Activated CD4-positive, alpha-beta T cell treated with anti-CD3 and anti-CD28 coated beads, Interleukin-2, amount 10 ng/mL, durations not matched to agents 24 days and 14 days (primary cell): ENCODE measurements around the gene TADA2A. TPM values are rescaled to one million over a fixed set of nuclear protein-coding genes. Genes with fewer than 3 reads are reported as not detected.

ENCODE experiments used
- DNase-seq: peaks from one replicate; pipeline ENCODE4 v3.0.0; 2022
- H3K27ac Mint-ChIP-seq: one replicate; pipeline ENCODE4 v1.8.0; 2022; ENCODE audit warnings: mild to moderate bottlenecking, mixed read lengths
- H3K27me3 Mint-ChIP-seq: one replicate; pipeline ENCODE4 v1.8.0; 2022; ENCODE audit warnings: mixed read lengths
- H3K36me3 Mint-ChIP-seq: one replicate; pipeline ENCODE4 v1.8.0; 2022; ENCODE audit warnings: low read depth, mild to moderate bottlenecking, mixed read lengths
- H3K4me1 Mint-ChIP-seq: one replicate; pipeline ENCODE4 v1.8.0; 2021; ENCODE audit warnings: mixed read lengths
- H3K4me3 Mint-ChIP-seq: one replicate; pipeline ENCODE4 v1.8.0; 2022; ENCODE audit warnings: mild to moderate bottlenecking, moderate library complexity, mixed read lengths
- H3K9me3 Mint-ChIP-seq: one replicate; pipeline ENCODE4 v1.8.0; 2021; ENCODE audit warnings: mixed read lengths
- intact Hi-C: fragments of 100-400 bp; cut with micrococcal nuclease; formaldehyde crosslinking; loops from one replicate; pipeline ENCODE4 v1.15.1; 2023
- total RNA-seq: library from RNA; stranded (reverse); gene quantifications from 2 replicates; pipeline ENCODE4 v1.2.3, GENCODE V29; 2022

Gene TADA2A
- total RNA-seq, 1 donor from 2014 or later: 46.7 TPM

DNA sequence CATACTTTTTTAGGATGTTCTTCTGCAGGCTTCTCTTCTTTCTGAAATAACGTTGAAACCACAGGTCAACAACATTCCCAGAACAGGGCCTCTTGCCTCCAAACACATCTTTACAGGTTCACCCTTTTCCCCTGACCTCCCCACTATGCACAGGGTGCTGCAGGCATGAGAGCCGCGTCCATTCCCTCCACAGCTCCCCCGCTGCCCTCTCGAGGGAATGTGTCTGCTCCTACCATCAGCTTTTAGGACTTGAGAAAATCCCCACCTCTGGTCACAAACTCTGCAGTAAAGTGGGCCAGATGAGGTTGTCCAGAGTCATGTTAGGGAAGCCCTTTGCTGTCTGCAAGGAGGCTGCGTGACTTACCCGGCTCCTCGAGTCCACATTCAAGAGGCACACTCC is 113.5 kb downstream of the TADA2A start:
- no peak for DNase-seq
- no peak overlapping the region for H3K4me3 Mint-ChIP-seq
- no peaks in the 10 kb centered on the region for H3K27me3 Mint-ChIP-seq
- H3K4me1 Mint-ChIP-seq: peaks cover 17% of the 10 kb centered on the region
- H3K27ac Mint-ChIP-seq: no peak overlapping the region
- H3K9me3 Mint-ChIP-seq: no peaks in the 10 kb centered on the region
- H3K36me3 Mint-ChIP-seq: peaks cover 59% of the 10 kb centered on the region
- intact Hi-C loops: no loop called here

DNA sequence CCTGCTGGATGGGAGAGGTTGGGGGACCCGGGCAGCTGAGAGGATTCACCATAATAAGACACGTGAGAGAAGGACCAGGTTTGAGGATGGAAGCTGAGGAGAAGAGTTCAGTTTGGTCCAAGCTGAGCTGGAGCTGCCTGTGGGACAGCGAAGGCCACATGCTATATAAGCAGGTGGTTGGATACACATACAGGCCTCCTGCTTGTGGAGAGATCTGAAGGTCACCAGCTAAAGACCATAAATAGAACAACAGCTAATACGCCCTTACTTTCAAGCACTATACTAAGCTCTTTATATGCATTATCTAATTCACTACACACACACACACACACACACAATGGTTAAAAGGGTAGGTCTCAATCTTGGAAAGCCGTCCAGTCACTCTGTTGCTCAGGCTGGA is 115.1 kb downstream of the TADA2A start:
- H3K4me3 Mint-ChIP-seq: no peak overlapping the region
- no peaks in the 10 kb centered on the region for H3K9me3 Mint-ChIP-seq
- H3K27me3 Mint-ChIP-seq: no peaks in the 10 kb centered on the region
- H3K27ac Mint-ChIP-seq: peak overlapping the region; percentile 29
- no peak for DNase-seq
- peaks cover 56% of the 10 kb centered on the region for H3K36me3 Mint-ChIP-seq
- intact Hi-C loops: no loop called here
- H3K4me1 Mint-ChIP-seq: peaks cover 17% of the 10 kb centered on the region

DNA sequence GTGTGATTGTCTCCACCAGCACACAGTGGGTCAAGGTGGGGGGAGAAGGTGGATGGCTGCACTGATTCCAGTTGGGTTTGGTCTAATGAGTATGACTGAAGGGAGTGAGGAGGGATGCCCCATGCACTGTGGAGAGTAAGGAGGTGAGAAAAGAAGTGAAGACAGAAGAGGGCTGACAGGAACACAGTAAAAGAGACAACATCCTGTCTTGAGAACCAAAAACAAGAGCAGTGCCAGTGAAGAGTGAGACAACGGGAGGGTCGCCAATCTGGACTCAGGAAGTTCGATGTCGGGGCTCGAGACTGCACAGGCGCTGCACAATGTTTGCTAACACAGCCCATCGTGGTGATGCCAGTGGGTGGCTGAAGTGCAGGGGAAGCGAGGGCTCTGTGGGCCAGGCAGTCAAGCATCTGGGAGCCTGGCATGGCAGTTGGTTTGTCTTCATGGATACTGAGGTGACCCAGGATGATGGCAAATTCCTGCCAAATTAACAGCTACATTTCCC is 117.1 kb downstream of the TADA2A start:
- Mint-ChIP-seq H3K4me1 (peaks cover 17% of the 10 kb centered on the region), H3K9me3 (no peaks in the 10 kb centered on the region), H3K4me3 (no peak overlapping the region), H3K36me3 (peaks cover 45% of the 10 kb centered on the region), H3K27ac (peak overlapping the region; percentile 59), H3K27me3 (no peaks in the 10 kb centered on the region)
- intact Hi-C loops: no loop called here
- no peak for DNase-seq

DNA sequence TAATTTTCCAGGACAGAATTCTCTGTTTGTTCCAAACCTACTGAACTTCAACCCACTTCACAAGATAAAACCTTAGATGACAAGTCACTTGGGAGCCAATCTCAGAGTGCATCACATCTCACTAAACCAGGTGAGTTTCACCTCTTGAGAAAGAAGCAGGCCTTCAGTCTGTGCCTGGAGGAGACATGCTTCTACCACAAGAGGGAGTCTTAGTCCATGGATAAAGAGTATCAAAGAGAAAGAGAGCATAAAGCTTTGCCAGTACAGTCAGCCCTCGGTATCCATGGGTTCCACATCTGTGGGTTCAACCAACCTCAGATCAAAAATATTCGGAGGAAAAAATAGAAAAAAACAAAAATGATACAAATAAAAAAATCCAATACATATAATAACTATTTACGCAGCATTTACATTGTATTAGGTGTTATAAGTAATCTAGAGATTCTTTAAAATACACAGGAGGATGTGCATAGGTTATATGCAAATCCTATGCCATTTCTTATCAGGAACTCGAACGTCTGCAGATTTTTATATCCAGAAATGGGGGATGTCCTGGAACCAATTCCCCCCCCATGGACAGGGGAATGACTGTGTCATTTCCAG is 120.7 kb downstream of the TADA2A start:
- intact Hi-C loops: no loop called here
- DNase-seq: peak; percentile 73
- Mint-ChIP-seq H3K27ac (no peak overlapping the region), H3K4me1 (peaks cover 9% of the 10 kb centered on the region), H3K27me3 (no peaks in the 10 kb centered on the region), H3K9me3 (no peaks in the 10 kb centered on the region), H3K4me3 (no peak overlapping the region), H3K36me3 (peaks cover 42% of the 10 kb centered on the region)

Other genes with a start within 250 kb of the TADA2A start
- gene C17orf78, start 30.9 kb upstream of the TADA2A start, total RNA-seq: not detected in 2 replicates
- gene ACACA, start 50 bp upstream of the TADA2A start, total RNA-seq: 120 and 122 TPM in 2 replicates
- 18.7 and 20.2 TPM in 2 replicates for gene DUSP14, start 83.0 kb downstream of the TADA2A start, total RNA-seq
- gene SYNRG, start 202.5 kb downstream of the TADA2A start, total RNA-seq: 44.1 and 45.3 TPM in 2 replicates
- 46.6 and 50.0 TPM in 2 replicates for gene DDX52, start 236.6 kb downstream of the TADA2A start, total RNA-seq